ENCODE data around the gene POLDIP3.

- TF ChIP-seq CTCF (IDR thresholded peaks at IDR 0.05; ENCODE audit: insufficient read depth, low read length, poor library complexity, severe bottlenecking) (no peak), EZH2phosphoT487 (conservative IDR thresholded peaks at IDR 0.05; ENCODE audit: low read length) (no peak)
These were observed 9.2 kb upstream of the POLDIP3 start for GRCh38 chr22:42623756-42624441.

All from SU-DHL-6 (cell line).